ENCODE measurements around the gene OR1J1.

The OR1J1 gene

DNA sequence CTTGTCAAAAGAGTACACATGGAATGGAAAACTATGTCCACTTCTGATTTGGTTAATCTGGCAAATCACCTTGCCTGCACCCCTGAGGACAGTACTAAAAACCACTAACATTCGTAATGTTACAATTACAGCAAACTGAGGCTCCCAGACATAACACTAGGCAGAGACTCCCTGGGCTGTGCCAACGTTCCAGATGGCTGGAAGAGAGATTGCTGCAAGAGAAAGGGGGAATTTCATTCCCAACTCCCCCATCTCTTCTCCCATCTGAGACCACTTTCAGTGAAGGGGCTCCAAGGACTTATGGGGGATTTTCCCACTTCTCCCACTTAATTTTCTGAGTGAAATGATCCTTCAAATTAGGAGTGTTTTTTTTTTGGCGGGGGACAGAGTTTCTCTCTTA is 11.3 kb downstream of the OR1J1 start:
- no peak for DNase-seq (ENCODE audit: low read depth)
- H3K4me3 ChIP-seq (ENCODE audit: low read length): no peak overlapping the region

DNA sequence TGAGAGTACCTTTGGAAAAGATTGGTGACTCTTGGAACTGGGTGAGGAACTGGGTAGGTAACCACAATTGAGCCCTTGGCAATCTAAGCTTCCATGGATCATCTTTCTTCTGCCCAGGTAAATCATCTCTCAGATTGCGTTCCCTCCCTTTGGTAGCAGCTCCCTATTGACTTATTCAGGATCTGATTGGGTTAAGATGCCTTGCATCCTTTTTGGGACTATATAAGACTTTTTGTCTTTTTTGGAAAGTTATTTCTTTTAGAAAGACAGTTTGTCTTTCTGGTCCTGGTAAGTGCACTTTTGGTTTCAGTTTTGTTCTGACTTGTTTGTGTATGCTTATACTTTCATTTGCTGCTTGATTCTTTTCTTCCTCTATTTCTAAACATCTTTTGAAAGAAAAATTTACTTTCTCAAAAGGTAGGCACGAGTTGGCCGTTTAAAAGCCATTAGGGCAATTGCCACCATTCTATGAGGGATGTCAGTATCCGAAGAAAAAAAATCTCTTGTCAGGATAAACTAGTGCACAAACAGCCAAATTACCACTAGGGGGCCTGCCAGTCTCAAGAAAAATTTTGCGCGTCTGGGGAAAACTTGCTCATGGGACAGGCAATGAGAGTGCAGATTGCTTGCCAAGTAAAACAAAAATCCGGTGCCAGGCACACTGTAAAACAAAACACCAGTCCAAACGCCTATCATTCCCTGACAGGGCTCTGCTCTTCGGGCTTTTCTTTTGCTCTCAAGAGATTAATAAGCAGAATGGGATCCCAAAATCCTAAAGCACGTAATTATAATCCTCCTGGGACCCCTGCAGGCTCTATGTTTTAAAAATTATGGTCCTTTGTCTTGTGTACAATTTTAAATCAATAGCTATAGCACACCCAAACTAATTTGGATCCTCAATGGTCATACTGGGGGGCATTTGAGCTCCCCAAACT is 12.8 kb downstream of the OR1J1 start:
- peak; percentile 89 for DNase-seq (ENCODE audit: low read depth)
- TF ChIP-seq CTCF (IDR thresholded peaks at IDR 0.05; ENCODE audit: insufficient read depth, low read depth, low read length, missing control alignments): peak; percentile 84
- peak overlapping the region; percentile 22 for H3K4me3 ChIP-seq (ENCODE audit: low read length)

More for the DNA sequence above, 11.3 kb downstream of the OR1J1 start:
- TF ChIP-seq CTCF (IDR thresholded peaks at IDR 0.05; ENCODE audit: insufficient read depth, low read depth, low read length, missing control alignments): no peak

DNA sequence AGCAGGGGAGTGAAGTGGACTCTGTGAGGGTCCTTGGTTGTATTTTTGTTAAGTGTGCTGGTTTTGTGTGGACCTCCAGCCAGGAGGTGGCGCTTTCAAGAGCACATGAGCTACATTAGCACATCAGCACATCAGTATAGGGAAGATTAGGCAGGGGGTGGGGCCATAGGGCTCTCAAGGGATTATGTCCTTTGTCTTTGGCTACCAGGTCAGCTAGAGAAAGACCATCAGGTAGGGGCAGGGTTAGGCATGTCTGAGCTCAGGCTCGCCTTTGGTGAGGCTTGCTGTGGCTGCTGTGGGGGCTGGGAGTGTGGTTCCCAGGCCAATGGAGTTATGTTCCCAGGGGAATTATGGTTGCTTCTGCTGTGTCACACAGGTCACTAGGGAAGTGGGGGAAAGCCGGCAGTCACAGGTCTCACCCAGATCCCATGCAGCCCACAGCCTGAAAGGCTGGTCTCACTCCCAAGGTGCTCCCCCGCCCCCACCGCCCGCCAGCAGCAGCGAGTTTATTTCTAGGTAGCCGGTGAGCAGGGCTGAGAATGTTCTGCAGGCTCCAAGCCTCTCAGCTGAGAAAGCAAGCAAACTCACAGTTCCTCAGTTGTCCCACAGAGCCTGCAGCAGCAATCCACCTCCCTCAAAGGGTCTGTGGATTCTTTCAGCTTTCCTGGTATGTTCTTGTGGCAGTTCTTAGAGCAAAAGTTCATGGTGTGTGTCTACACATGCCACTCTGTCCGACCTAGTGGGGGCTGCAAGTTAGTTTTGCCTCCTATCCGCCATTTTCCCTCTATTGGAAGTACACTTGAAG is 13.7 kb downstream of the OR1J1 start:
- peak; percentile 19 for TF ChIP-seq CTCF (IDR thresholded peaks at IDR 0.05; ENCODE audit: insufficient read depth, low read depth, low read length, missing control alignments)
- DNase-seq (ENCODE audit: low read depth): no peak
- H3K4me3 ChIP-seq (ENCODE audit: low read length): no peak overlapping the region

DNA sequence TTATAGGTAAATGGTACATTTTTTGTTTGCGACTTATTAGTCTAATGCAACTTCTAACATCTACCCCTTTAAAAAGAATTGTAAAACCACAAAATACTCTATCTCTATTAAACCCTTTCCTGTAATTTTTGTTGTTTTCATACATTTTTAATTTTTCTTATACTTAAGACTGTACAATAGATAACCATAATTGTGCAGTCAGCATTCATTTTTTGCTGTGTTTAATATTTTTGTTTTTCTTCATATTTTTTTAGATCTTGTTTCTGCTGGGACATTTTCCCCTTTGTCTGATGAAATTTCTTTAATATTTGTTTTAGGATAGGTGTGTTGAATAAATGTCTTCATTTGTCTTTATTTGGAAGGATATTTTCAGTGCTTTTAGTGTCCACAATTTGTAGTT is 19.9 kb downstream of the OR1J1 start:
- H3K4me3 ChIP-seq (ENCODE audit: low read length): no peak overlapping the region
- no peak for DNase-seq (ENCODE audit: low read depth)
- no peak for TF ChIP-seq CTCF (IDR thresholded peaks at IDR 0.05; ENCODE audit: insufficient read depth, low read depth, low read length, missing control alignments)

DNA sequence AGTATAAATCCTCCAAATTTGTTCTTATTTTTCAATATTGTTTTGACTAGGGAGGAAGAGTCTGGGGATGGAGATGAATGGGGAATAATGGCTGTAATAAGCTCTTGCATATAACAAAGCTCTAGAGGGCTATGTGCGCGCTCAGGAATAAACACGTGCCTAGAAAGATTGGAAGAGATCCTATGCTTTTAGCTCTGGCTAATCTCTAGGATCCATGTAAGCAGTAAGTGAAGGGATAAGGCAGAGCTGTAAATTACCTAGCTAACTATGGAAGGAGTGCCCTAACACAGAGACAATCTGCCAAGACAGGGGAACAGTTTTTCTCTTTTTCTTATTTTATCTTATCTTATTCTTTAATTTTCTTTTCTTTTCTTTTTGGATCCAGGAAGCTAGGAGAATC is 21.6 kb downstream of the OR1J1 start:
- H3K4me3 ChIP-seq (ENCODE audit: low read length): no peak overlapping the region
- TF ChIP-seq CTCF (IDR thresholded peaks at IDR 0.05; ENCODE audit: insufficient read depth, low read depth, low read length, missing control alignments): no peak
- no peak for DNase-seq (ENCODE audit: low read depth)

DNA sequence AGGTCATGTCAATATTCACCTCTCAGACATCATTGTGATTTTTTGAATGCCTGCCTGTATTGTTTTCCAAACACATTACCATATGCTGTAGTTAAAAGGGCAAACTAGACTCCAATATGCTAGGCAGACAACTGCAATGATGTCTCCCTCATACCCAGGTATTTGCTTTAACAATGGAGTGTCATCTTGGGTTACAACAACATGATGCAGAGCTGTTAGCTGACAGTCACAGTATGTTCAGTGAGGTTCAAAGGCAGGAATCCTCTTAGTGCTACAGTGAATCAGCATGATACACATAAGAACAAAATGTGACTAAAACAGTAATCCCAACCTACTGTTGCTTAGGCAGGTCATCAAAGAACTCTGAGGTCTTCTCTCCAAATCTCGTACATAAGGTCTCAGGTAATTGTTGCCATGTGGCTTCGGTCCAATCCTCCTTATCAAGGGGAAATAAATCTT is 24.0 kb downstream of the OR1J1 start:
- DNase-seq (ENCODE audit: low read depth): peak; percentile 35
- no peak overlapping the region for H3K4me3 ChIP-seq (ENCODE audit: low read length)
- TF ChIP-seq CTCF (IDR thresholded peaks at IDR 0.05; ENCODE audit: insufficient read depth, low read depth, low read length, missing control alignments): no peak
